Esophagus (tissue), 2 donors: ENCODE results near the gene LRP10. TPM values are rescaled to one million over a fixed set of nuclear protein-coding genes. Genes with fewer than 3 reads are reported as not detected.
A peak's percentile ranks its signal among the peaks of the same experiment; 100 is the strongest.
"Not testable (repeated sequence)": the region's sequence is repeated elsewhere in the genome, so short reads cannot be mapped to it uniquely, and the experiment has no call there.

Experiments used
- H3K27ac ChIP-seq, 2 donors: one replicate each; pipeline ENCODE4 v1.5.1; 2013; ENCODE audit warnings: low read depth in 2 of 2, mild to moderate bottlenecking in 2 of 2, inconsistent platforms in 1 of 2, low read length in 1 of 2, moderate library complexity in 1 of 2
- H3K27me3 ChIP-seq, 2 donors: one replicate each; pipeline ENCODE4 v1.6.1; 2013; ENCODE audit warnings: low read length in 2 of 2, control low read depth in 1 of 2, mild to moderate bottlenecking in 1 of 2; ENCODE audit not compliant: insufficient read depth in 2 of 2, control insufficient read depth in 1 of 2
- H3K36me3 ChIP-seq, 2 donors: one replicate each; pipeline ENCODE4 v1.6.1; 2013; ENCODE audit warnings: low read length in 1 of 2; ENCODE audit not compliant: control insufficient read depth in 2 of 2, insufficient read depth in 2 of 2
- H3K4me1 ChIP-seq, 2 donors: one replicate each; pipeline ENCODE4 v1.6.1; 2013; ENCODE audit warnings: low read length in 1 of 2; ENCODE audit not compliant: control insufficient read depth in 2 of 2, insufficient read depth in 2 of 2
- H3K4me3 ChIP-seq, 2 donors: one replicate each; pipeline ENCODE4 v1.5.1; 2013; ENCODE audit warnings: low read length in 2 of 2, mild to moderate bottlenecking in 2 of 2, low read depth in 1 of 2, moderate library complexity in 1 of 2
- H3K9me3 ChIP-seq, 2 donors: one replicate each; pipeline ENCODE4 v1.6.1; 2013; ENCODE audit warnings: mild to moderate bottlenecking in 2 of 2, low read depth in 1 of 2, low read length in 1 of 2, moderate library complexity in 1 of 2; ENCODE audit not compliant: control insufficient read depth in 2 of 2, insufficient read depth in 1 of 2
- WGBS, 2 donors: extraction: QIAGEN DNeasy Blood & Tissue Kit; methylation state at CpG; one replicate each; pipeline ENCODE4 v1.1.7; 2013; 5-methylcytosine and 5-hydroxymethylcytosine counted together
- polyA plus RNA-seq, 2 donors: library from polyadenylated mRNA; stranded (reverse); fragments of 200-250 nt; gene quantifications; one replicate each; pipeline ENCODE4 v1.2.3, GENCODE V29; 2013
- donor health status: healthy with polysubstance abuse.
- donor health status: Bipolar disorder and iron deficiency.

LRP10 gene, protein sequence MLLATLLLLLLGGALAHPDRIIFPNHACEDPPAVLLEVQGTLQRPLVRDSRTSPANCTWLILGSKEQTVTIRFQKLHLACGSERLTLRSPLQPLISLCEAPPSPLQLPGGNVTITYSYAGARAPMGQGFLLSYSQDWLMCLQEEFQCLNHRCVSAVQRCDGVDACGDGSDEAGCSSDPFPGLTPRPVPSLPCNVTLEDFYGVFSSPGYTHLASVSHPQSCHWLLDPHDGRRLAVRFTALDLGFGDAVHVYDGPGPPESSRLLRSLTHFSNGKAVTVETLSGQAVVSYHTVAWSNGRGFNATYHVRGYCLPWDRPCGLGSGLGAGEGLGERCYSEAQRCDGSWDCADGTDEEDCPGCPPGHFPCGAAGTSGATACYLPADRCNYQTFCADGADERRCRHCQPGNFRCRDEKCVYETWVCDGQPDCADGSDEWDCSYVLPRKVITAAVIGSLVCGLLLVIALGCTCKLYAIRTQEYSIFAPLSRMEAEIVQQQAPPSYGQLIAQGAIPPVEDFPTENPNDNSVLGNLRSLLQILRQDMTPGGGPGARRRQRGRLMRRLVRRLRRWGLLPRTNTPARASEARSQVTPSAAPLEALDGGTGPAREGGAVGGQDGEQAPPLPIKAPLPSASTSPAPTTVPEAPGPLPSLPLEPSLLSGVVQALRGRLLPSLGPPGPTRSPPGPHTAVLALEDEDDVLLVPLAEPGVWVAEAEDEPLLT
- 100 to 1,000 TPM in 1 of 2 donors, 10 to 100 TPM in 1; 69.8 to 129 TPM for polyA plus RNA-seq

DNA sequence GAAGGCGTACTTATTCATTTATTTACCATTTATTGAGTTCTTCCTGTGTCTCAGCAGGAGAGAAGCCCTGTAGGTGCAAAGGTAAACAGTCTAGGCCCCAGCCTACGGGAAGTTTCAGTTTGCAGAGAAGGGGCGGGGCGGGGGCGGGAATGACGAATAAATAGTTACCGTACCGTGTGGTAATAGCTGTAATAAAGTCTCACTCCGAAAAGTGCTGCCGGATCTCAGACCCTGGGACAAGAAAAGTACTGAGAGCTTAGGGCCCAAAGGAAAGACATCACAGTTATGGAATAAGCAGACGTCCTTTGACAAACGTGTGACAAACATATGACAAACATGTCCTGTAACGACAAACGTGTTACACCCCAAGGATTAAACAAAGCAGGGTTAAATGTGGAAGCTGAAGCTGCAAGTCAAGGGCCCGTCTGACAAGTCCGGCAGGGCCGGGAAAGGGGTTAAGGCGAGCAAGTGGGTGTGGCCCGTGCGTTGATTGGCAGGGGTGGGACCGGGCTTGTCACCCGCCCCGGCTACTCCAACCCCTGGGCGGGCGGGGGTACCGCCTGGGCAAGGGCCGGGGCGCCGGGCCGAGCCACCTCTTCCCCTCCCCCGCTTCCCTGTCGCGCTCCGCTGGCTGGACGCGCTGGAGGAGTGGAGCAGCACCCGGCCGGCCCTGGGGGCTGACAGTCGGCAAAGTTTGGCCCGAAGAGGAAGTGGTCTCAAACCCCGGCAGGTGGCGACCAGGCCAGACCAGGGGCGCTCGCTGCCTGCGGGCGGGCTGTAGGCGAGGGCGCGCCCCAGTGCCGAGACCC lies at the start of gene LRP10:
Gene LRP10, plus strand, starts transcription at position 517 of the 809 bp plus-strand sequence. CDS start 564 bp downstream, outside the sequence.
- Histone ChIP-seq H3K4me1 (peaks cover 3 to 5% of the 10 kb centered on the region in 2 donors), H3K9me3 (no peaks in the 10 kb centered on the region)
- WGBS, 2 donors, result 0% methylated on average over 44 to 50 of the region's 50 CpGs

DNA sequence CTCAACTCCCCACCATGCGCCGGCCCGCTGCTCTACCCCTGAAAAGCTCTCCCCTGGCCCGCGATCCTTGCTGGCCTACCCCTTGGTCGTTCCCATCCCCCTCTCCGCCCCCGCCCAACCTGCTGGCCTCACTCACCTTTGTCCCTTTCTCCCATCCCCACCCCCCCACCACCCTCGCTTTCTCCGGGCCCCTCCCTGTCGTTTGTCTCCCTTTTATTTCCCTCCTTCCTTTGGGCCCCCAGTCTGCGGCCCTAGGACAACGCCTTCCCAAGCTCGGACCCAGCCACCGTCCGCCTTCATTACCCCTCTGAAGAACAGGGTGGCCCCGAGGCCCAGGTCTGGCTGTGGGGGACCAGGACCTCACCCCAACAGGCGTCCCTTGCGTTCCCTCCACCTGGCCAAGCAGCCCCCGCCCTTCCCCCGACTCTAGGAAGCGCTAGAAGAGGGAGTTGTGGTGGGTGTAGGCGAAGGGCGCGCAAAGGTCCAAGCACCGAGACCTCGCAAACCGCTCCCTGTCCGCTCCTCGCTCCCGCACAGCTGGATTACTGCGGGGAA lies 49.4 kb upstream of the LRP10 start:
- peak overlapping the region in 1 of 2 donors; percentile 39 for H3K4me3 ChIP-seq

More for the DNA sequence above, at the start of gene LRP10:
- peaks cover 12 to 23% of the 10 kb centered on the region in 2 donors for H3K36me3 ChIP-seq
- H3K27me3 ChIP-seq, result no peaks in the 10 kb centered on the region
- H3K4me3 ChIP-seq, result peak within 1 kb of the TSS; percentile 96 to 98
- peak within 1 kb of the TSS; percentile 99 to 100 for H3K27ac ChIP-seq

DNA sequence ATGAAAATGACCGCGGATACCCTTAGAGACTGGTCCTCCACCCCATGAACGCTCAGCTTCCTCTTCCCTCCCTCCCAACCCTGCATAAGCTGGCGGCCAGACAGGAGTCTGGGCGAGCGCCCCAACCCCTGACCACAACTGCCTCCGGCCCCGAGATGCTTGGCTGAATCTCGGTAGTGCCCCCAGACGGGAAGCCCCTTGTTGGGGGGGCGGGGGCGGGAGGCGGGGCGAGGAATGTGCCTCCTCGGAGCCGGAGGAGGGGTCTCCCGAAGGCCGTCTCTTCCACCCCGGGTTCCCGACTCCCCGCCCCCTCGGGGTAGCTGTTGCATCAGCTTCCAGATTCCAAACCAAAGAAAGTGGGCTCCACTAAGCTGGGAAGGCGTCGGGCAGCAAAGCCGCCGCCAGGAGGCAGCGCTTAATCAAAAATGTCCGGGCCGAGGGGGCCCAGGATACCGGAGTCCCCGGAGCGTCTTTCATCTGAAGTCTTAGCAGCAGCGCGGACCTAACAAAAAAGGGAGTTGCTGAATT lies 48.9 kb upstream of the LRP10 start:
- Histone ChIP-seq H3K4me3 (peak overlapping the region in 1 of 2 donors; percentile 39), H3K36me3 (no peaks in the 10 kb centered on the region), H3K4me1 (peaks cover 0 to 6% of the 10 kb centered on the region in 2 donors), H3K9me3 (no peaks in the 10 kb centered on the region), H3K27ac (peak overlapping the region in 1 of 2 donors; percentile 62), H3K27me3 (no peaks in the 10 kb centered on the region)
- 1 to 2% methylated on average over 33 to 34 of the region's 34 CpGs for WGBS, 2 donors

More for the DNA sequence above, 49.4 kb upstream of the LRP10 start:
- H3K9me3 ChIP-seq, result no peaks in the 10 kb centered on the region
- 61 to 67% methylated on average over 32 of the region's 32 CpGs for WGBS, 2 donors
- peaks cover 0 to 6% of the 10 kb centered on the region in 2 donors for H3K4me1 ChIP-seq
- H3K27ac ChIP-seq, result peak overlapping the region in 1 of 2 donors; percentile 35
- H3K27me3 ChIP-seq, result no peaks in the 10 kb centered on the region
- no peaks in the 10 kb centered on the region for H3K36me3 ChIP-seq

DNA sequence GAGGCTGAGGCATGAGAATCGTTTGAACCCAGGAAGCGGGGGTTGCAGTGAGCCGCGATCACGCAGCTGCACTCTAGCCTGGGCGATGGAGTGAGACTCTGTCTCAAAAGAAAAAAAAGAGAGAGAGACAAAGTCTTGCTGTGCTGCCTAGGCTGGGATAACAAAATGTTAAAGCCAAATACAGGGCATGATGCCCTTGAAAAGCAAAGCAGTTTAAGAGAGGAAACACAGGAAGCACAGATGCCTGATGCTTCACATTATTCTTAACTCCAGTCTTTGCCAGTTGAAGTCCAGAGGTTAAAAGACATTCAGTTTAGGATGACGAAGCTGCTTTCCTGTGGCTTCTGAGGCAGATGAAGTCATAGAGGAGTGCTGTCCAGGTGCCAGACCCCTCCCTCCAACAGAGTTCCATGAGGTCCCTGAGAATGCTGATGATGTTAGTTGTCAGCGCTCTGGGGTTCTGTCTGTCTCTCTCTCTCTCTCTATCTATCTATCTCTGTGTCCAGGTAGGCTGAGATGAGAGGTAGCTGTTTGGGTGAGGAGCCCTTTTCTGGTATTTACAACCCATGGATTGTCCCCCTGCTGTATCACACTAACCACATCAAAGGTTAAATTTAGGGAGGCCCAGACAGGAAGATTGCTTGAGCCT lies 46.7 kb upstream of the LRP10 start:
- no peaks in the 10 kb centered on the region for H3K36me3 ChIP-seq
- H3K27ac ChIP-seq, result no peak overlapping the region
- H3K4me1 ChIP-seq, result peaks cover 0 to 6% of the 10 kb centered on the region in 2 donors
- no peaks in the 10 kb centered on the region for H3K9me3 ChIP-seq
- no peak overlapping the region for H3K4me3 ChIP-seq
- 65 to 66% methylated on average over 8 of the region's 8 CpGs for WGBS, 2 donors
- H3K27me3 ChIP-seq, result no peaks in the 10 kb centered on the region

DNA sequence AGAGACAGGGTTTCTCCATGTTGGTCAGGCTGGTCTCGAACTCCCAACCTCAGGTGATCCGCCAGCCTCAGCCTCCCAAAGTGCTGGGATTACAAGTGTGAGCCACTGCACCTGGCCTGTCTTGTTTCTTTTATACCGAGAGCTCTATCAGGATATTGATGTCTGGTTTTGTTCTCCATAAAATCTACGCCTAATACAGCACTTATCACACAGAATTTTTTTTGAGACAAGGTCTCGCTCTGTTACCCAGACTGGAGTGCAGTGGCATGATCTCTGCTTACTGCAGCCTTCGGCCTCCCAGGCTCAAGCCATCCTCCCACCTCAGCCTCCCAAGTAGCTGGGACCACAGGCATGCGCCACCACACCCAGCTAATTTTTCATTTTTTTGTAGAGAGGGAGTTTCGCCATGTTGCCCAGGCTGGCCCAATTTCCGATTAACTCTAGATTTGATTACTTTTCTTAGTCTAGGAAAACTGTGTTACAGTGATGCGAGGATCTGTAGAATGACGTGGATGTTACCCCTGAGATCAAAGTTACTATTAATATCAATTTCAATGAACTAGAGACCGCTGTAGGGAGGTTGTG lies 42.4 kb upstream of the LRP10 start:
- H3K9me3 ChIP-seq, H3K36me3 ChIP-seq, H3K4me1 ChIP-seq, H3K27me3 ChIP-seq: not testable (repeated sequence)
- peak overlapping the region; percentile 75 to 95 for H3K4me3 ChIP-seq
- H3K27ac ChIP-seq, result peak overlapping the region; percentile 69 to 76
- 78 to 84% methylated on average over 12 of the region's 12 CpGs for WGBS, 2 donors

DNA sequence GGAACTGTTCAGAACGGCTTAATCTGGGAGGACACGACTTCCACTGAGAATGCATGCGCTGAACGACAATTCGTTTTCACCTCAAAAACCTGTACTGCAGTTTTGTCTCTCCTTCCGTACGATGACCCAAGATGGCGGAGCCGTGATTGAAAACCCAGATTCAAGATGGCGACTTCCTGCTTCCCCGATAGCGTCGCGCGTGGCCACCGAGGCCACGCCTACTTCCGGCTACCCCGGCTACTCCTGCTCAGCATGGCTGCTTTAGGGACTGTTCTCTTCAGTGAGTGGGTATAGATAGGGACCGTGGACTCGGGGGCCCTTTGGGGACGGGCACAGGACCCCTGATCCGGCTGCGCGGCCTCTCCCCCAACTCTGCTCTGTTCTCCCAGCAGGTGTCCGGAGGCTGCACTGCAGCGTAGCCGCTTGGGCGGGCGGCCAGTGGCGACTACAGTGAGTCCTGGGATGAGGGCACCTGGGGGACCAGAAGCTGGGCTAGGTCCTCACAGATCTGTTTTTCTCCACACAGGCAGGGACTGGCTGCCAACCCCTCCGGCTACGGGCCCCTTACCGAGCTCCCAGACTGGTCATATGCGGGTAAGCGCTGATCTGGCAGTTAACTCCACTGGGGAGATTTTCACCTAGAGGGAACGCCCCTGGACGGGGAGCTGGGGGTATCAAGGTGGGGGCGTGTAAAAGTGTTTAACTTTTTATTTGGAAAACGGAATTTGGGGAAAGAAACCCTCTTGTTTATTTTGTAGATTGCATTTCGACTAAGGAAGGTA lies 41.7 kb upstream of the LRP10 start, which contains the start of gene MRPL52:
Gene MRPL52, plus strand, starts transcription at position 227 of the 782 bp plus-strand sequence. Its CDS starts 26 bp downstream, at position 253.
- Histone ChIP-seq H3K27me3 (no peaks in the 10 kb centered on the region), H3K4me1 (no peaks in the 10 kb centered on the region), H3K9me3 (no peaks in the 10 kb centered on the region), H3K4me3 (peak within 1 kb of the TSS; percentile 75 to 95), H3K36me3 (peaks cover 0 to 3% of the 10 kb centered on the region in 2 donors), H3K27ac (peak within 1 kb of the TSS; percentile 72 to 76)
- WGBS, 2 donors, result 0% methylated on average over 40 to 41 of the region's 41 CpGs

DNA sequence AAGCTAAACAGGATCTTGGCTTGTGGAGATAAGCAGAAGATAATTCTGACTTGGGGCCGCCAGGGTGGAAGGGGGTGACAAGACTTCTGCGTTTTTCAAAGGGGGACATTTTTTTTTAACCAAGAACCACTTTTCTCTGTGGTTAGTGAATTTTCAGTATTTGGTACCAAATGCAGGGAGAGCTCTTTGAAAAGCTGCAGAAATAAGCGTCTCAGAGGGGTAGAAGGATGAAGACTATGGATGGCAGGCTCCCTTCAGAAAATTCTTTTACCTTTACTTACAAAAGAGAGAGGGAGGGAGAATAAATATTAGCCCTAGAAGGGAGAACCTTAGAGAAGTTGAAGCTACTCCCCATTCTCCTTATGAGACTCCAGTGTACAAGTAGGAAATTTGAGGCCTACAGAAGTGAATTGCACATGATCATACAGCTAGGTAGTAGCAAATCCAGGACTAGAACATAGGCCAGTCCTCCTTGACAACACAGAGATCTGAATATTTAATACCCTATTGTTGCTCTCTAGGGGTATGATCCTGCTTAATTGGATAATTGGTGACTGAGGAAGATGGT lies 41.0 kb upstream of the LRP10 start:
- no peaks in the 10 kb centered on the region for H3K27me3 ChIP-seq
- WGBS, 2 donors, result 20 to 25% methylated on average over 3 of the region's 3 CpGs
- H3K27ac ChIP-seq, result no peak overlapping the region
- H3K4me1 ChIP-seq, result no peaks in the 10 kb centered on the region
- H3K4me3 ChIP-seq, result peak overlapping the region in 1 of 2 donors; percentile 75
- H3K9me3 ChIP-seq, result no peaks in the 10 kb centered on the region
- H3K36me3 ChIP-seq, result peaks cover 0 to 3% of the 10 kb centered on the region in 2 donors
